DOHH2 (cell line): ENCODE data around the gene CIAO3.

Experiments used
- H3F3A ChIP-seq: fragments of 200-600 bp; sonication (generic), shearing (Covaris generic); 2 replicates; pipeline ENCODE4 v1.6.0; 2016; ENCODE audit warnings: antibody characterized with exemption, mild to moderate bottlenecking; ENCODE audit not compliant: control insufficient read depth, insufficient read depth
- H3K27ac ChIP-seq: fragments of 200-600 bp; sonication (generic); 2 replicates; pipeline ENCODE4 v1.5.1; 2014; ENCODE audit warnings: low read depth, mild to moderate bottlenecking, low read length, moderate library complexity
- H3K27me3 ChIP-seq: fragments of 200-600 bp; sonication (generic); 2 replicates; pipeline ENCODE4 v1.6.1; 2014; ENCODE audit warnings: mild to moderate bottlenecking, low read length, mixed read lengths; ENCODE audit not compliant: control insufficient read depth
- H3K36me3 ChIP-seq: fragments of 200-600 bp; sonication (generic); 2 replicates; pipeline ENCODE4 v1.6.1; 2014; ENCODE audit warnings: mild to moderate bottlenecking, low read length, moderate library complexity, mixed read lengths; ENCODE audit not compliant: control insufficient read depth
- H3K4me1 ChIP-seq: fragments of 200-600 bp; sonication (generic); 2 replicates; pipeline ENCODE4 v1.6.1; 2014; ENCODE audit warnings: mild to moderate bottlenecking, low read length, mixed read lengths; ENCODE audit not compliant: control insufficient read depth
- H3K4me2 ChIP-seq: fragments of 200-600 bp; sonication (generic); 2 replicates; pipeline ENCODE4 v1.6.0; 2014; ENCODE audit warnings: mild to moderate bottlenecking, low read length, moderate library complexity
- H3K4me3 ChIP-seq: fragments of 200-600 bp; sonication (generic); 2 replicates; pipeline ENCODE4 v1.5.1; 2014; ENCODE audit warnings: mild to moderate bottlenecking, low read length, mixed read lengths
- H3K79me2 ChIP-seq: fragments of 200-600 bp; sonication (generic); 2 replicates; pipeline ENCODE4 v1.6.1; 2014; ENCODE audit warnings: mild to moderate bottlenecking, low read length, mixed read lengths; ENCODE audit not compliant: control insufficient read depth
- H3K9me2 ChIP-seq: fragments of 200-600 bp; sonication (generic); replicated peaks from 2 replicates; pipeline ENCODE4 v1.6.1; 2014; ENCODE audit warnings: mild to moderate bottlenecking, low read length, mixed read lengths; ENCODE audit not compliant: control insufficient read depth
- H3K9me3 ChIP-seq: fragments of 200-600 bp; sonication (generic); 2 replicates; pipeline ENCODE4 v1.6.1; 2014; ENCODE audit warnings: antibody characterized with exemption, low read length, mixed read lengths; ENCODE audit not compliant: control insufficient read depth, insufficient read depth
- H4K20me1 ChIP-seq: fragments of 200-600 bp; sonication (generic); 2 replicates; pipeline ENCODE4 v1.6.0; 2014; ENCODE audit warnings: low read depth, mild to moderate bottlenecking, antibody characterized with exemption, low read length, moderate library complexity; ENCODE audit not compliant: control insufficient read depth, insufficient read depth
- CTCF ChIP-seq: fragments of 200-600 bp; sonication (generic); IDR thresholded peaks from one replicate; pipeline ENCODE4 v1.5.1; 2014; ENCODE audit warnings: antibody characterized with exemption, mild to moderate bottlenecking, low read depth, low read length; ENCODE audit not compliant: poor library complexity, severe bottlenecking
- EZH2phosphoT487 ChIP-seq: fragments of 200-600 bp; sonication (generic); IDR thresholded peaks from 2 replicates; pipeline ENCODE4 v1.6.1; 2017; ENCODE audit warnings: borderline replicate concordance, mild to moderate bottlenecking, antibody characterized with exemption, low read length, moderate library complexity, mixed read lengths

The CIAO3 gene

GRCh38 chr16:724188-725040 is 16.4 kb downstream of the CIAO3 start:
- Histone ChIP-seq H3K27ac (no peak overlapping the region), H3K79me2 (peaks cover 9% of the 10 kb centered on the region), H3K4me1 (peaks cover 61% of the 10 kb centered on the region)

GRCh38 chr16:723695-724094 is 17.1 kb downstream of the CIAO3 start:
- TF ChIP-seq CTCF (no peak), EZH2phosphoT487 (no peak)
- Histone ChIP-seq H3K4me2 (peak overlapping the region; percentile 27), H3K4me1 (peaks cover 64% of the 10 kb centered on the region), H3F3A (peaks cover 11% of the 10 kb centered on the region; the same call in 1 of the 2 replicates), H3K9me2 (no peaks in the 10 kb centered on the region), H3K27ac (no peak overlapping the region), H3K27me3 (no peaks in the 10 kb centered on the region), H3K9me3 (no peaks in the 10 kb centered on the region), H3K36me3 (peaks cover 26% of the 10 kb centered on the region), H3K4me3 (no peak overlapping the region), H3K79me2 (peaks cover 9% of the 10 kb centered on the region), H4K20me1 (0 out of 2 replicates have a peak, but pooled peaks cover 3% of the 10 kb centered on the region)

More at GRCh38 chr16:724188-725040, 16.4 kb downstream of the CIAO3 start:
- Histone ChIP-seq H3K9me3 (no peaks in the 10 kb centered on the region), H3K27me3 (no peaks in the 10 kb centered on the region), H3K4me3 (no peak overlapping the region), H3K36me3 (peaks cover 32% of the 10 kb centered on the region), H3K4me2 (peak overlapping the region; percentile 27; the same call in 1 of the 2 replicates), H4K20me1 (0 out of 2 replicates have a peak, but pooled peaks cover 3% of the 10 kb centered on the region), H3F3A (peaks cover 12% of the 10 kb centered on the region; the same call in 1 of the 2 replicates), H3K9me2 (no peaks in the 10 kb centered on the region)
- TF ChIP-seq EZH2phosphoT487 (no peak), CTCF (no peak)

GRCh38 chr16:722835-723633 is 17.8 kb downstream of the CIAO3 start:
- Histone ChIP-seq H3K9me3 (no peaks in the 10 kb centered on the region), H3K79me2 (peaks cover 9% of the 10 kb centered on the region), H3K27me3 (no peaks in the 10 kb centered on the region), H3K4me2 (peak overlapping the region; percentile 27), H3K9me2 (no peaks in the 10 kb centered on the region), H3K36me3 (peaks cover 26% of the 10 kb centered on the region), H3F3A (peaks cover 11% of the 10 kb centered on the region; the same call in 1 of the 2 replicates), H3K4me3 (no peak overlapping the region), H3K4me1 (peaks cover 60% of the 10 kb centered on the region), H3K27ac (no peak overlapping the region), H4K20me1 (0 out of 2 replicates have a peak, but pooled peaks cover 3% of the 10 kb centered on the region)
- TF ChIP-seq EZH2phosphoT487 (no peak), CTCF (no peak)
